Measurements from ENCODE around the gene NMT2. TPM values are rescaled to one million over a fixed set of nuclear protein-coding genes. Genes with fewer than 3 reads are reported as not detected.

NMT2 gene
- polyA plus RNA-seq, 1 donor from 2014 or later: 24.6 TPM

GRCh38 chr10:15118615-15119014, 49.9 kb downstream of the NMT2 start:
- no peak overlapping the region for H3K4me3 ChIP-seq (ENCODE audit: low read length)
- no peak overlapping the region for H3K27ac ChIP-seq (ENCODE audit: low read length)
- H3K27me3 ChIP-seq (ENCODE audit: insufficient read depth, low read depth, low read length): no peaks in the 10 kb centered on the region
- no peak overlapping the region for H2AFZ ChIP-seq (ENCODE audit: low read depth, low read length)
- H3K4me2 ChIP-seq (ENCODE audit: low read length): no peak overlapping the region
- H3K9me2 ChIP-seq (ENCODE audit: insufficient read depth, low read length): no peaks in the 10 kb centered on the region
- H3K36me3 ChIP-seq (ENCODE audit: insufficient read depth, low read length): peaks cover 8% of the 10 kb centered on the region
- H3K9me3 ChIP-seq (ENCODE audit: low read length): no peaks in the 10 kb centered on the region
- H3K79me2 ChIP-seq (replicated peaks; ENCODE audit: insufficient read depth, low read length): no peaks in the 10 kb centered on the region
- H4K20me1 ChIP-seq (ENCODE audit: insufficient read depth): no peaks in the 10 kb centered on the region
- no peaks in the 10 kb centered on the region for H3F3A ChIP-seq (ENCODE audit: insufficient read depth, low read length, poor library complexity, severe bottlenecking)
- no peak overlapping the region for H3K9ac ChIP-seq (ENCODE audit: low read length)
- TF ChIP-seq TAF1 (IDR thresholded peaks at IDR 0.05; ENCODE audit: low read depth) (no peak), EZH2 (IDR thresholded peaks at IDR 0.05; ENCODE audit: borderline replicate concordance, insufficient read depth, low read length, poor library complexity, severe bottlenecking) (no peak), SMC3 (conservative IDR thresholded peaks at IDR 0.05; ENCODE audit: poor library complexity) (no peak), POLR2AphosphoS5 (IDR thresholded peaks at IDR 0.05) (no peak), RAD21 (conservative IDR thresholded peaks at IDR 0.05) (no peak), MXI1 (conservative IDR thresholded peaks at IDR 0.05; ENCODE audit: poor library complexity, severe bottlenecking) (no peak), EP300 (conservative IDR thresholded peaks at IDR 0.05; ENCODE audit: poor library complexity, severe bottlenecking) (no peak), CTCF (IDR thresholded peaks at IDR 0.05; ENCODE audit: poor library complexity, severe bottlenecking) (no peak)
- TF ChIP-seq, protein P1, sequence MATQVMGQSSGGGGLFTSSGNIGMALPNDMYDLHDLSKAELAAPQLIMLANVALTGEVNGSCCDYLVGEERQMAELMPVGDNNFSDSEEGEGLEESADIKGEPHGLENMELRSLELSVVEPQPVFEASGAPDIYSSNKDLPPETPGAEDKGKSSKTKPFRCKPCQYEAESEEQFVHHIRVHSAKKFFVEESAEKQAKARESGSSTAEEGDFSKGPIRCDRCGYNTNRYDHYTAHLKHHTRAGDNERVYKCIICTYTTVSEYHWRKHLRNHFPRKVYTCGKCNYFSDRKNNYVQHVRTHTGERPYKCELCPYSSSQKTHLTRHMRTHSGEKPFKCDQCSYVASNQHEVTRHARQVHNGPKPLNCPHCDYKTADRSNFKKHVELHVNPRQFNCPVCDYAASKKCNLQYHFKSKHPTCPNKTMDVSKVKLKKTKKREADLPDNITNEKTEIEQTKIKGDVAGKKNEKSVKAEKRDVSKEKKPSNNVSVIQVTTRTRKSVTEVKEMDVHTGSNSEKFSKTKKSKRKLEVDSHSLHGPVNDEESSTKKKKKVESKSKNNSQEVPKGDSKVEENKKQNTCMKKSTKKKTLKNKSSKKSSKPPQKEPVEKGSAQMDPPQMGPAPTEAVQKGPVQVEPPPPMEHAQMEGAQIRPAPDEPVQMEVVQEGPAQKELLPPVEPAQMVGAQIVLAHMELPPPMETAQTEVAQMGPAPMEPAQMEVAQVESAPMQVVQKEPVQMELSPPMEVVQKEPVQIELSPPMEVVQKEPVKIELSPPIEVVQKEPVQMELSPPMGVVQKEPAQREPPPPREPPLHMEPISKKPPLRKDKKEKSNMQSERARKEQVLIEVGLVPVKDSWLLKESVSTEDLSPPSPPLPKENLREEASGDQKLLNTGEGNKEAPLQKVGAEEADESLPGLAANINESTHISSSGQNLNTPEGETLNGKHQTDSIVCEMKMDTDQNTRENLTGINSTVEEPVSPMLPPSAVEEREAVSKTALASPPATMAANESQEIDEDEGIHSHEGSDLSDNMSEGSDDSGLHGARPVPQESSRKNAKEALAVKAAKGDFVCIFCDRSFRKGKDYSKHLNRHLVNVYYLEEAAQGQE (IDR thresholded peaks at IDR 0.05; ENCODE audit: borderline replicate concordance): no peak

- Histone ChIP-seq H3K4me3 (ENCODE audit: low read length) (no peak overlapping the region), H2AFZ (ENCODE audit: low read depth, low read length) (no peak overlapping the region), H3K27me3 (ENCODE audit: insufficient read depth, low read depth, low read length) (no peaks in the 10 kb centered on the region), H4K20me1 (ENCODE audit: insufficient read depth) (no peaks in the 10 kb centered on the region), H3K9me2 (ENCODE audit: insufficient read depth, low read length) (no peaks in the 10 kb centered on the region), H3K9ac (ENCODE audit: low read length) (no peak overlapping the region), H3K36me3 (ENCODE audit: insufficient read depth, low read length) (peaks cover 8% of the 10 kb centered on the region), H3K9me3 (ENCODE audit: low read length) (no peaks in the 10 kb centered on the region), H3F3A (ENCODE audit: insufficient read depth, low read length, poor library complexity, severe bottlenecking) (no peaks in the 10 kb centered on the region), H3K4me2 (ENCODE audit: low read length) (no peak overlapping the region), H3K27ac (ENCODE audit: low read length) (no peak overlapping the region), H3K79me2 (replicated peaks; ENCODE audit: insufficient read depth, low read length) (no peaks in the 10 kb centered on the region)
- TF ChIP-seq SMC3 (conservative IDR thresholded peaks at IDR 0.05; ENCODE audit: poor library complexity) (no peak), MXI1 (conservative IDR thresholded peaks at IDR 0.05; ENCODE audit: poor library complexity, severe bottlenecking) (no peak), CTCF (IDR thresholded peaks at IDR 0.05; ENCODE audit: poor library complexity, severe bottlenecking) (no peak), RAD21 (conservative IDR thresholded peaks at IDR 0.05) (no peak), EP300 (conservative IDR thresholded peaks at IDR 0.05; ENCODE audit: poor library complexity, severe bottlenecking) (no peak), EZH2 (IDR thresholded peaks at IDR 0.05; ENCODE audit: borderline replicate concordance, insufficient read depth, low read length, poor library complexity, severe bottlenecking) (no peak), TAF1 (IDR thresholded peaks at IDR 0.05; ENCODE audit: low read depth) (no peak), POLR2AphosphoS5 (IDR thresholded peaks at IDR 0.05) (no peak)
- TF ChIP-seq, protein P1 (IDR thresholded peaks at IDR 0.05; ENCODE audit: borderline replicate concordance): no peak
These were observed 52.3 kb downstream of the NMT2 start for GRCh38 chr10:15116225-15116624.
